HTR-8/SVneo (cell line): Measurements from ENCODE around the gene RPL18.
A peak's percentile ranks its signal among the peaks of the same experiment; 100 is the strongest.

Experiments used
- DNase-seq: peaks from one replicate; pipeline ENCODE4 v3.0.0; 2011; ENCODE audit warnings: low spot score, mixed read lengths; ENCODE audit not compliant: insufficient read length
- FAIRE-seq: peaks from 2 replicates; lab custom pipeline; 2011; peaks lifted over from hg19 to GRCh38; lab: Jason Lieb, UNC

The RPL18 gene

DNA sequence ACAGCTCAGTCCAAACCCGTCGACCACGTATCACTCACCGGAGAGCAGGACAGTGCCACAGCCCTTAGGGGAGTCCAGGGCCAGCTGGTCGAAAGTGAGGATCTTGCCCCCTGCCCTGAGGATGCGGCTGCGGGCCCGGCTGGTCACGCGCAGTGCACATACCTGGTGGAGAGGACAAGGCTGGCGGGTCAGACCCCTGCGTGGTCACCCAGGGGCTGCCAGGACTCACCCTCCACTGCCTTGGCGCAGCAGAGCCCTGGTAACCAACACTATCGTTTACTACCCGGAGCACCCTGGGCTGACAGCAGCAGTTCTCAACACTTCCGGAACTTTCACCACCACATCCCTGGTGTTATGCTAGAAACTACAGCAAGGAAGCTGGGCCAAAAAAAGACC, 2.9 kb downstream of the RPL18 start:
- DNase-seq (no peak), FAIRE-seq (no peak)

DNA sequence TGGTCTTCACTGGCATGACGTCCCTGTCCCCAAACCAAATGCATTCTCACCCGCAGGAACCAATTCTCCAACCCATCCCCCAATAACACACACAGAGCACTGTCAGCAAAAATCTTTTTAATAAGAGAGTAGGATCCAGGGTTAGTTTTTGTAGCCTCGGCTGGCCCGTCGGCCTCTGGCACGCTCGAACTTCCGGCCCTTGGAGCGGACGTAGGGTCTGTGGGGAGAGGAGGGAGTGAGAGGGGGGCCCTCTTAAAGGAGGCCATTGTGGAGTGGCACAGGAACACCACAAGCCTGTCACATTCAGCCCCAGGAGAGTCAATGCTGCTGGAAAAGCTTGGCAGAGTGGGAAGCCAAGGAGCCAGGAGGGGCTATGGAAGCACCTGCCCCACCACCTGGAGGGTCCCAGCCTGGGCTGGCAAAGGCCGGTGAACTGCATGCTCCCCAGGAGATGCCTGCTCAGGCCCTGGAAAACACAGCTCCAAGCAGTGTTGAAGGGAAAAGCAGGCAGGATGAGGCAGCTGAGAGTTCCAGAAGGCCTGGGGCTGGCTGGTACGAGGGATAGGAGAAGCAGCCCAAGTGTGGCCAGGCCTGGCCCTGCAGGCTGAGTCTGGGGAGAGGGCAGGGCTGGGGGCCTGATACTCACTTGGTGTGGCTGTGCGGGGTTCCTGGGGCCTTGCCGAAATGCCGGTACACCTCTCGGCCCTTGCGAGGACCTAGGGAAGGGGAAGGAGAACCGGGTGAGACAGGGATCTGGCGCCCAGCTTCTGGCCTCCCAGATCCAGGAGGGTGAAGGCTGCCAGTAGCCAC, 3.5 kb downstream of the RPL18 start:
- no peak for FAIRE-seq
- no peak for DNase-seq

DNA sequence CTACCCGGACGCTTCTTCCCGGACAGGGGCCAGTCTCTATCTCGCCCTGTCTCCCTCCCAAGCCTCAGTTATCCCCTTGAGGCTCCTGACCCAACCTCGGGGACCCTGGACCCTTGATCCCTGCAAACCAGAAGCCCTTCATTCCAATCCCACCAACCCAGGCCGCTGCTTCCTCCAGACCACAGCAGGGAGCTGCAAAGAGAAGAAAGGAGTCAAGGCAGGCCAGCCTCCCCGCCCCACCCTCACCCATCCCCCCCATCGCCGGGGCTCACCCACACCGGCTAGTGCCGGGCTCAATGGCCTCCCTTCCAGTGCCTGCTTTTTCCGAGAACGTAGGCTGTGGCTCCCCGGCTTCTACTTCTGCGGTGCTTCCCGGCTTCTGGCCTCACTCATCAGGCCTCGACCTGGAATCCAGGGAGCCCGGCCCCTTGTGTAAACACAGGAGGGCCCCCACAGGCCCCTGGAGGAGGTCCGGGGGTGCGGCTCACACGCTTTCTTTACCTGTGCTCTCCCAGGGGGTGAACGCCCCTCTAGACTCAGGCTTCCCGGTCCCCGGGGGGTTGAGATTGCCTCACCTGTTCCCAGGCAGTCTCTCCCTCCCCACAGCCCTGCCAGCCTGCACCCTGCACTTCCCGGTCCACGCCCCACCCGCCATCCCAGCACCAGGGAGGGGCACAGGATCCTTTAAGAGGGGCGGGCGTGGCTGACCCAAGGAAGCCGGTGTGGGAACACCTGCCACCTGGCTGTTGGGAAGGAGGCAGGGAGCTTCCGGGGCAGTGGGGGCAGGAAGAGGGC, 4.3 kb downstream of the RPL18 start, which contains the start of gene FAM83E:
FAM83E (minus strand) TSS at position 641 of the 795 bp plus-strand sequence. CDS start 1,704 bp downstream, outside the sequence.
- FAIRE-seq (no peak), DNase-seq (no peak)

DNA sequence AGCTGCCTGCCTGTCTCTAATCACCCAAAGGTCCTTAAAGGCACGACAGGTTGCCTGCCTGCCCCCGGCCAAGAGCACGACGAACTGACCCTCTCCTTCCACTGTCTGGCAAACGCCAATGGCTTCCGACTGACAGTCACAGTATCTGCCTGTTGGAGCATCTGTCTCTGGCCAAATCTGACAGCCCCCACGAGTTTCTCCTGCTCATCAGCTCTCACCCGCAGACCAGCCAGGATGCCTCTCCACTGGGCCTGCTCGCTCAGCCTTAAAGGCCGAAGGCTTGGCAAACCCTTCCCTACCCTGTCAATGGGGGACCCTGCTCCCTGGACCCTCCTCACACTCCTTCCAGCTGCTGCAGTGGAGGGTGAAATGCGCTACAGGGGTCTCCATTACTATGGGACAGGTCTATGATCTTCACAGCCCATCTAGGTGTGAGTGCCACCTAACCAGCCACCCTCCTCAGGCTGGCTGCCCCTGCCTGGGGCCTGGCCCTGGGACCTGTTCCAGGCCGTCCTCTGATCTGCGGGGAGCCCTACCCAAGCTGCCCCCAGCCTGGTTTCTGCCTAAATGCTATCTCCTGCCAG, 5.0 kb downstream of the RPL18 start:
- no peak for FAIRE-seq
- no peak for DNase-seq

DNA sequence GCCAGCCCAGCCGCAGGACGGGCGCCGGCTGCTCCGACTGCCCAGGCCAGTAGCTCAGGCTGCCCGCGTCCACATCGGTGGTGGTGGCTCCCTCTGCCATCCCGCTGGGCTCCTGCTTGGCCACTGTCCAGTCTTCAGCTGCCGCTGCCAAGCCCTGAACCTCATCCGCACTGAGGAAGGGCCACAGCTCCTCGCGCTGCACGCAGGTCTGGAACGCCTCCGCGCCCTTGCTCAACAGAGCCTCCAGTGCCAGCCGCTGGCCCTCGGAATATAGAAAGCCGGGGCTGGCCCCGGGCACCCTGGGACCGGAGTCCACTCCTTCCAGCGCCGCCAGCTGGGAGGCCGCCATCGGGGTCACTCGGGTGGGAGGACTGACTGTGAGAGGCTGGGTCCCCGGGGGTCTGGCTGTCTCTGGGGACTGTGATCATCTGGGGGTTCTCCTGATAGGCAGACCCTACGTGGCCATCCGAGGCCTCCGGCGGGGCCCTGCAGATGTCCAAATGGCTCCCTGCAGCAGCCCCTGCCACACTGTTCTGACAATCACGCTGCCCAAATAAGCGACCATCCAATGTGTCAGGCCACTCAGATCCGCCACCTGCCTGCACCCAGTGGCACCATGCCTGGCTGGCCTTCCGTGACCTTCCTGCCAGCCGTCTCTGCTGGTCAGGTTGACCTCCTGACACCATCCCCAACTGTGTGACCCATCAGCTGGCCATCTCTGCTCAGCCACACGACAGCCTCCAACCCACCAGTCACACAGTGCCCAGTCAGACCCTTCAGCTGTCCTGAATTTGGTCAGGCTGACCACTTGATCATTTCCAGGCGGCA, 5.7 kb downstream of the RPL18 start:
- FAIRE-seq, result no peak
- no peak for DNase-seq

DNA sequence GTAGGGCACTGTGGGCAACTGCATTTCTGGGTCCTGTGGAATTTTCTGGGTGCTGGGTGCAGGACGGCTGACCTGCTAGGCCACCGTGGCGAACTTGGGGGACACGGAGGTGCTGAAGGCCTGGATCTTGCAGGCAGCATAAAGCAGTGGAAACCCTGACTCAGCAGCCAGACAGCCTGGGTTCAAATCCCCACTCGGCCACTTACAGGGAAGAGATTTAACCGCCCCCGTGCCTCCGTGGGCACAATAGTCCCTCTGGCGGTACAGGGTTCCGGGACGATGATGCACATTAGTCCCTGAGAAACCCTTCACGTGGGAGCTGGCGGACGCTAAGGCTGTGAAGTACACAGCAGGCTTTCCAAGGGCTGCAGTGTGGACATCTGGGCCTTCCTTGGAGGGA, 7.1 kb downstream of the RPL18 start:
- no peak for FAIRE-seq
- no peak for DNase-seq

DNA sequence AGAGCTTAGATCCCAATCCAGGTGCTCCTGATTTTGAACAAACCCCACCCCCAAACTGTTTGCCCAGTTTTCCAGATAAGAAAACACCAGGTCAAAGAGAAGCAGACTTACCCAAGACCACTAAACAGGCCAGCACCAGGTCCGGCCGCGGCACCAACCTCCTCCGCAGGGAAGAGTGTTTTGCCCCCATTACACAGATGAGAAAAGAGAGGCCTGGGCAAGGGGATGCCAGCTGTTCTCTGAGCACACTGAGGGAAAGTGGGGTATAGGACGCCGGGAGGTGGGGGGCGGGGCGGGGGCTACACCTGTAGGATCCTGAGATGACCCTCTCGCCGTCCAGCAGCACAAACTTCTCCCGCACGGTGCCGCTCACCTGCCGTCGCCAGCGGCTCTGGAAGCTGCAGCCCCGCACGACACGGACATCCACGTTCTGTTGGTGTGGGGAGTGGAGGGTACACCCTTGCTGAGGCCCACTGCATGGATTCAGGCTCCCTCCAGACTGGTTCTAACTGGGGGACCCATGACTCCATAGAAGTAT, 9.3 kb downstream of the RPL18 start:
- FAIRE-seq, result no peak

DNA sequence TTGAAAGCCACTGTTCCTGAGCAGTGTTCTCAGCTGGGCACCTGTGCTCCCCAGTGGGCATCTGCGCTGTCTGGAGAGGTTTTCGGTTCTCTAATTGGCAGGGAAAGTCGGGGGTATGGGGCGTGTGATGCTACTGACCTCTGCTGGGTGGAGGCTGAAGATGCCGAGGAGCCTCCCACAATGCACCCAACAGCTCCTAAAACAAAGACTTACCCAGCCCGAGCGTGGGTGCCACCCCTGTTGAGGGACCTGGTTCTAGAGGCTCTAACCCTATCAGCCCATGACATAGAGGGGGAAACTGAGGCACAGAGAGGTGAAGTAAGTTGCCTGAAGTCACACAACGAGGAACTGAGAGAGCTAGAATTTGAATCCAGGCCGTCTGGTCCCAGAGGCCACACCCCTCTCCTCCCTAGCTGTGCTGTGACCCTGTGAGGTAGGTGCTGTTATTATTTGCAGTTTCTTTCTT, 10.1 kb downstream of the RPL18 start:
- peak; percentile 81 for DNase-seq
- FAIRE-seq, result no peak

More for the DNA sequence above, 9.3 kb downstream of the RPL18 start:
- DNase-seq, result no peak

DNA sequence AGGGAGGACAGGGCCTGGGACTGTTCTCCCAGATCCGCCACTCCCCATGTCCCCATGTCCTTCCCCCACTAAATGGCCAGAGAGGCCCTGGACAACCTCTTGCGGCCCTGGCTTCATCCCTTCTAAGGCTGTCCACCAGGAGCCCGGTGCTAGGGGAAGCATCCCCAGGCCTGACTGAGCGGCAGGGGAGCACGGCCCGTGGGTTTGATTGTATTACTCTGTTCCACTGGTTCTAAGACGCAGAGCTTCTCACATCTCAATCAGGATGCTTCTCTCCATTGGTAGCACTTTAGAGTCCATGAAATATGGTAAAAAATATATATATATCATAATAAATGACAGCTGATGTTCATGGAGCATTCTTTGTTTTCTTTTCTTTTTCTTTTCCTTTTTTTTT, 11.6 kb downstream of the RPL18 start:
- FAIRE-seq (no peak), DNase-seq (no peak)

DNA sequence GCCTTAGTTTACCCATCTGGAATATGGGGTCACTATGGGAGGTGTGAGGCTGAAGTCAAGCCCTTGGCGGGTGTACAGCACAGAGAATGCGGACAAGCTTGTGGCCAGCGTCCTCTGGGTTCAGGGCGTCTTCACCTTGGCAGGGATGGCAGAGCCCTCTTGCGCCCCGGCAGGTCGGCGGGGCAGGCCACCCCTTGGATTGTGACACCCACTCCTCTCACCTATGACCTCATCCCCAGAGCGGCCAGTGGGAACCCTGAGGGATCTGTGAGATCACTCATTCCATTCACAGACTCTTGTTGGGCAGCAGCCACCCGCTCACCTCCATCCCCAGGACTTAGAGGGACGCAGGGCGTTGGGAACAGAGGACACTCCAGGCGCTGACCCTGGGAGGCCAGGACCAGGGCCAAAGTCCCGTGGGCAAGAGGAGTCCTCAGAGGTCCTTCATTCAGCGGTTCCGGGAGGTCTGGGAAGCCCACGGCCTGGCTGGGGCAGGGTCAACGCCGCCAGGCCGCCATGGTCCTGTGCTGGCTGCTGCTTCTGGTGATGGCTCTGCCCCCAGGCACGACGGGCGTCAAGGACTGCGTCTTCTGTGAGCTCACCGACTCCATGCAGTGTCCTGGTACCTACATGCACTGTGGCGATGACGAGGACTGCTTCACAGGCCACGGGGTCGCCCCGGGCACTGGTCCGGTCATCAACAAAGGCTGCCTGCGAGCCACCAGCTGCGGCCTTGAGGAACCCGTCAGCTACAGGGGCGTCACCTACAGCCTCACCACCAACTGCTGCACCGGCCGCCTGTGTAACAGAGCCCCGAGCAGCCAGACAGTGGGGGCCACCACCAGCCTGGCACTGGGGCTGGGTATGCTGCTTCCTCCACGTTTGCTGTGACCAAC, 12.3 kb downstream of the RPL18 start, which contains the start of gene SPACA4:
SPACA4 (plus strand) TSS at position 280 of the 896 bp plus-strand sequence; CDS start at position 517, 237 bp downstream.
- DNase-seq, result no peak
- no peak for FAIRE-seq

DNA sequence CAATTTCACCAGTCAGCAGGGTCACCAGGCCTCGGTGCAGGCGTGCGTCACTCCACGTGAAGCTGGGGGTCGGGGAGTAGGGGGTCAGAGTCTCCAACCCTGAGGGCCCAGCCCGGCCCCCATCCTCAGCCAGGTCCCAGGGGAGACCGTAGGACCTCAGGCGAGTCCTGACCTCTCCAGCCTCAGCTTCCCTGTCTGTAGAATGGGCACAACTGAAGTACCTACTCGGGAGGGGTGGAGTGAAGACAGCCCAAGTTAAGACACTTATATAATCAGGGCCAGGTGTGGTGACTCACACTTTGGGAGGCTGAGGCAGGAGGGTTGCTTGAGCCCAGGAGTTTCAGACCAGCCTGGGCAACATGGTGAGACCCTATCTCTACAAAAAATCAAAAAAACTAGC, 15.1 kb downstream of the RPL18 start:
- DNase-seq (no peak), FAIRE-seq (no peak)

DNA sequence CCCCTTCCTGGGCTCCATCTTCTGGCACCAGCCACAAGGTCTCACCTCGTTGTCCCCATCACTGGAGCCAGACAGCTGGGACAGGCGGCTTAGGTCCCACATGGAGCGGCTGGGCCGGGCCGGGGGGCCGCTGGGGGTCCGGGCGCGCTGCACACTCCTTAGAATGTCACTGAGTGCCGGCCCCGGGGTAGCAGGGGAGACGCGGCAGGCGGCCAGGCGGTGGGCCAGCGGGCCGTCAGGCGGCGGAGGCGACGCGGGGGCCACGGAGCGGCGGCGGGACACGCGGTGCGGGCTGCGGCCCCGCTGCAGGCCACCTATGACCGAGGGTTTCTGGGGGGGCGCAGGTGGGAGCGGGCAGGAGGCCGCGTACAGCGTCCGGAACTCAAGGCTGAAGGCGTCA, 15.5 kb downstream of the RPL18 start:
- no peak for FAIRE-seq
- DNase-seq, result no peak

DNA sequence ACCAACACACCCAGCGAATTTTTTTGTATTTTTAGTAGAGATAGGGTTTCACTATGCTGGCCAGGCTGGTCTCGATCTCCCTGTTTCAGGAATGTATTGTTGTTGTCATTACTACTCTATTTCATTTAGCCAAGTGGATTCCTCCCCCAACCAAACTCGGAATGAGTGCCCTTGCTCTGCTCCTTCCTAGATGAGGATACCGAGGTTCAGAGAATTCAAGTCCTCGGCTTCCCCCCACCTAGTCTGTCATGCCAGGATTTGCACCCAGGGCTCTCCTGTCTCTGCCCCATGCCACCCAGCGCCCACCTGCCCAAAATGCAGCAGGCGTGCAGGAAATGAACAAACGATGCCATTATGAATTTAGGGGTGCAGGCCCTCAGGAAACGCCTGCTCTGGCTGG, 16.0 kb downstream of the RPL18 start:
- no peak for FAIRE-seq
- no peak for DNase-seq

DNA sequence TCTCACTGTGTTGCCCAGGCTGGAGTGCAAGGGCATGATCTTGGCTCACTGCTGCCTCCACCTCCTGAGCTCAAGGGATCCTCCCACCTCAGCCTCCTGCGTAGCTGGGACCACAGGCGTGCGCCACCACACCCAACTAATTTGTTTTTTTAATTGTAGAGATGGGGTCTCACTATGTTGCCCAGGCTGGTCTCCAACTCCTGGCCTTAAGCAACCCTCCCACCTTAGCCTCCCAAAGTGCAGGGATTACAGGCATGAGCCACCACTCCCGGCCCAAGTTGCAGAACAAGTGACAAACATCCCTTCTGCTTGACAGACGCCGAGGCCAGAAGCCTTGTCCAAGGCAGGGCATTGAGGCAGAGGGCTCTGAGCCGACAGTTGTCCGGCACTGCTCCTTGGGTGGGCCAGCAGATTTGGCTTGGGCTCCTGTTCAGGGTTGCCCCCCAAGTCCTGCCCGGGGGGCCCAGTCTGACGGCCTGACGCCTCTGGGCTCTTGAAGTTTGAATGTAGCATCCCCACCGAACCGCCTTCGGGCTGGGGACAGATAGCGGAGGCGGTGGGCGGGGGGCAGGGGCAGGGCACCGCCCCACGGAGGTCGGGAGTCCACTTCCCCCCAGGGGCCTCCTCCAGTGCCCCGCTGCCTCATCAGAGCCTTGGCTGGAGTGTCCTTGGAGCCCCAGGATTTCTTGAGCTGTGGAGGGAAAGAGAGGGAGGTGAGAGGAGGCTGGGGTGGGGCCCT, 18.1 kb downstream of the RPL18 start:
- no peak for FAIRE-seq
- DNase-seq, result no peak

DNA sequence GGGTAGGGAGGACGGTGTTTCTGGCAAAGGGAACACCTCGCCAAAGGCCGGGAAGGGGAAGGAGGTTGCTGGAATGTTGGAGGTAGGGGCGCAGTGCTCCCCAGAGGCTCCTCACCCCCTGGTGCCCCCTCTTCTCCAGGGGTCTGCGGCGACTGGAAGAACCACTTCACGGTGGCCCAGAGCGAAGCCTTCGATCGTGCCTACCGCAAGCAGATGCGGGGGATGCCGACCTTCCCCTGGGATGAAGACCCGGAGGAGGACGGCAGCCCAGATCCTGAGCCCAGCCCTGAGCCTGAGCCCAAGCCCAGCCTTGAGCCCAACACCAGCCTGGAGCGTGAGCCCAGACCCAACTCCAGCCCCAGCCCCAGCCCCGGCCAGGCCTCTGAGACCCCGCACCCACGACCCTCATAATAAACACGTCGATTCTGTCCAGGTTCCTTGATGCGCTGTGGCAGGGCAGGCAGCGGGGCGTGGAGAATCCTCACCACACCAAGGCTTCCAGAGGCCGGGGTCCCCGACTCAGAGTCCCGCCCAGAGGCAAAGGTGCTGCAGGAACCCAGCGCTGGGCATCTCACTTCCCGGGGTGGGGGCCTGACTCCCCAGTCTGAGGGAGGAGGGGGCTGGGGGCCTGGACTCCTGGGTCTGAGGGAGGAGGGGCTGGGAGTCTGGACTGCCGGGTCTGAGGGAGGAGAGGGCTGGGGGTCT, 19.8 kb downstream of the RPL18 start:
- DNase-seq, result no peak
- FAIRE-seq, result no peak

DNA sequence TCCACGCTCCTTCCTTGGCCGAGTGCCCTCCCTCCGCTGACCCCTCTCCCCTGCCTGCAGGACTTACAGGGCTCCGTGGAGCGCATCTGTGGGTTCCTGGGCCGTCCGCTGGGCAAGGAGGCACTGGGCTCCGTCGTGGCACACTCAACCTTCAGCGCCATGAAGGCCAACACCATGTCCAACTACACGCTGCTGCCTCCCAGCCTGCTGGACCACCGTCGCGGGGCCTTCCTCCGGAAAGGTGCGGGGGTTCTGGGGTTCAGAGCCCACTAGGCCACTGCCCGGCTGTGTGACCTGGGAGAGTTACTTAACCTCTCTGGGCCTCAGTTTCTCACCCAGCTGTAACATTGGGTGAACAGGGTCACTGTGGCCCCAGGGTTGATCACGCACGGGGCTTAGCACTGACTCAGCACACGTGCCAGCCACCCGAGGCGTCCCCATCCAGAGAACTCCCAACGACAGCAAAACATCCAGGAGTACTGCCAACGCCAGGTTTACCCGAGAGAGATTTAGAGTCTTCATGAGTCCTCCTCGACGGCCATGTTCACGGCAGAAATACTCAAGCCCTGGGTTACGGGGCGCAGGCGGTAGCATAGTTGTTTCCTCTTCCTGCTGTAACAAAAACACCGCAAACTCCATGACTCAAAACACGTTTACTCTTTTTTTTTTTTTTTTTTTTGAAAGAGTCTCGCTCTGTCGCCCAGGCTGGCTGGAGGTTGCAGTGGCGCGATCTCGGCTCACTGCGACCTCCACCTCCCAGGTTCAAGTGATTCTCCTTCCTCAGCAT, 22.1 kb downstream of the RPL18 start:
- FAIRE-seq, result peak; percentile 40
- DNase-seq, result no peak

DNA sequence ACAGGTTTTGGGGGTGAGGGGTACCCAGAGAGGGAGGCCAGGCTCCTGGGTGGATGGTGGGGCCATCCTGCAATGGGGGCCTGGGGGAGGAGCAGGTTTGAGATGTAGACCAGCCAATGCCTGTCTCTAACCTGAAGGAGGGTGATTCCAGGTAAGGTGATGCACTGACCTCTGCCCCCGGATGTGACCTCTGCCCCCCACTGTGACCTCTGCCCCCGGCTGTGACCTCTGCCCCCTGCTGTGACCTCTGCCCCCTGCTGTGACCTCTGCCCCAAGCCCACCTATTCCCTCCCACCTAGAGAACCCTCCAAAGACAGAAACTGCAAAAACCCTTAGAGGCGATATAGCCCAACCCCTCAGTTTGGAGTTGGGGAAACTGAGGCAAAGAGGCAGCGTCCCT, 22.7 kb downstream of the RPL18 start:
- no peak for DNase-seq
- no peak for FAIRE-seq
